Esophagus muscularis mucosa (tissue), 4 donors: Measurements from ENCODE around the gene DRD5. TPM values are rescaled to one million over a fixed set of nuclear protein-coding genes. Genes with fewer than 3 reads are reported as not detected.
A peak's percentile ranks its signal among the peaks of the same experiment; 100 is the strongest.

Experiments used
- DNase-seq: peaks from one replicate; pipeline ENCODE4 v3.0.0-alpha.2; 2017; ENCODE audit errors: extremely low spot score
- H3K27ac ChIP-seq, 4 donors: fragments of 200-600 bp; sonication (generic); replicated peaks in 1 of 4; 1 replicate in 3 of 4; 2 replicates in 1 of 4; pipeline ENCODE4 v1.5.1; 2016 to 2019; ENCODE audit warnings: mild to moderate bottlenecking in 1 of 4
- H3K27me3 ChIP-seq, 4 donors: fragments of 200-600 bp; sonication (generic); one replicate each; pipeline versions ENCODE4 v1.5.1 to v1.6.0; 2016 to 2019
- H3K36me3 ChIP-seq, 4 donors: fragments of 200-600 bp; sonication (generic); one replicate each; pipeline ENCODE4 v1.5.1; 2016 to 2019
- H3K4me1 ChIP-seq, 4 donors: fragments of 200-600 bp; sonication (generic); one replicate each; pipeline ENCODE4 v1.5.1; 2016 to 2019
- H3K4me3 ChIP-seq, 4 donors: fragments of 200-600 bp; sonication (generic); 1 replicate in 2 of 4; 2 replicates in 2 of 4; pipeline ENCODE4 v1.5.1; 2016 to 2019; ENCODE audit warnings: mild to moderate bottlenecking in 4 of 4, moderate library complexity in 1 of 4
- H3K9me3 ChIP-seq, 4 donors: fragments of 200-600 bp; sonication (generic); 1 replicate in 3 of 4; 2 replicates in 1 of 4; pipeline ENCODE4 v1.5.1; 2016 to 2019
- EP300 ChIP-seq: sonication (generic); formaldehyde crosslinking; IDR thresholded peaks from one replicate; pipeline ENCODE4 v1.6.1; 2017; ENCODE audit warnings: antibody characterized with exemption
- POLR2A ChIP-seq: fragments of 450-650 bp; IDR thresholded peaks from one replicate; pipeline ENCODE4 v1.6.1; 2017; ENCODE audit warnings: antibody characterized with exemption, moderate library complexity, mild to moderate bottlenecking, low read depth
- POLR2AphosphoS5 ChIP-seq, 2 donors: sonication (generic); formaldehyde crosslinking; IDR thresholded peaks; one replicate each; pipeline ENCODE4 v1.6.1; 2017; ENCODE audit warnings: antibody characterized with exemption in 2 of 2
- WGBS: methylation state at CpG from one replicate; pipeline ENCODE4 v1.1.5; 2018; 5-methylcytosine and 5-hydroxymethylcytosine counted together
- intact Hi-C: fragments of 100-400 bp; cut with DNase I; formaldehyde crosslinking; loops from one replicate; pipeline ENCODE4 v1.15.1; 2023
- total RNA-seq, 4 donors: library from RNA; depleted of rRNA; stranded (reverse); fragments of >200 nt; gene quantifications; one replicate each; pipeline versions ENCODE4 v1.1.0 to v1.2.1, GENCODE V29; 2016
- TF ChIP-seq, protein P1 (sequence below), 3 experiments: fragments of 200-600 bp in 2 of 3; fragments of 450-650 bp in 1 of 3; sonication (generic) in 2 of 3; IDR thresholded peaks; one replicate each; pipeline ENCODE4 v1.5.1; 2017 to 2019; ENCODE audit warnings: antibody characterized with exemption in 3 of 3, mild to moderate bottlenecking in 2 of 3, moderate library complexity in 1 of 3

DRD5 gene
- total RNA-seq, 4 donors from 2014 or later: not detected

- Histone ChIP-seq H3K27ac (no peak overlapping the region), H3K9me3 (no peaks in the 10 kb centered on the region), H3K4me1 (no peaks in the 10 kb centered on the region), H3K36me3 (no peaks in the 10 kb centered on the region), H3K27me3 (peaks cover 0 to 17% (median 0%) of the 10 kb centered on the region in 4 donors), H3K4me3 (no peak overlapping the region)
- intact Hi-C loops: no loop called here
- 74% methylated on average over 28 of the region's 32 CpGs for WGBS
- DNase-seq: no peak
- TF ChIP-seq POLR2A: no peak
- TF ChIP-seq, protein P1, sequence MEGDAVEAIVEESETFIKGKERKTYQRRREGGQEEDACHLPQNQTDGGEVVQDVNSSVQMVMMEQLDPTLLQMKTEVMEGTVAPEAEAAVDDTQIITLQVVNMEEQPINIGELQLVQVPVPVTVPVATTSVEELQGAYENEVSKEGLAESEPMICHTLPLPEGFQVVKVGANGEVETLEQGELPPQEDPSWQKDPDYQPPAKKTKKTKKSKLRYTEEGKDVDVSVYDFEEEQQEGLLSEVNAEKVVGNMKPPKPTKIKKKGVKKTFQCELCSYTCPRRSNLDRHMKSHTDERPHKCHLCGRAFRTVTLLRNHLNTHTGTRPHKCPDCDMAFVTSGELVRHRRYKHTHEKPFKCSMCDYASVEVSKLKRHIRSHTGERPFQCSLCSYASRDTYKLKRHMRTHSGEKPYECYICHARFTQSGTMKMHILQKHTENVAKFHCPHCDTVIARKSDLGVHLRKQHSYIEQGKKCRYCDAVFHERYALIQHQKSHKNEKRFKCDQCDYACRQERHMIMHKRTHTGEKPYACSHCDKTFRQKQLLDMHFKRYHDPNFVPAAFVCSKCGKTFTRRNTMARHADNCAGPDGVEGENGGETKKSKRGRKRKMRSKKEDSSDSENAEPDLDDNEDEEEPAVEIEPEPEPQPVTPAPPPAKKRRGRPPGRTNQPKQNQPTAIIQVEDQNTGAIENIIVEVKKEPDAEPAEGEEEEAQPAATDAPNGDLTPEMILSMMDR (IDR thresholded peaks at IDR 0.05): no peak
- no peak for TF ChIP-seq EP300
- no peak for TF ChIP-seq POLR2AphosphoS5 (IDR thresholded peaks at IDR 0.05)
These were observed 22.7 kb upstream of the DRD5 start for GRCh38 chr4:9758641-9759317.

DNA sequence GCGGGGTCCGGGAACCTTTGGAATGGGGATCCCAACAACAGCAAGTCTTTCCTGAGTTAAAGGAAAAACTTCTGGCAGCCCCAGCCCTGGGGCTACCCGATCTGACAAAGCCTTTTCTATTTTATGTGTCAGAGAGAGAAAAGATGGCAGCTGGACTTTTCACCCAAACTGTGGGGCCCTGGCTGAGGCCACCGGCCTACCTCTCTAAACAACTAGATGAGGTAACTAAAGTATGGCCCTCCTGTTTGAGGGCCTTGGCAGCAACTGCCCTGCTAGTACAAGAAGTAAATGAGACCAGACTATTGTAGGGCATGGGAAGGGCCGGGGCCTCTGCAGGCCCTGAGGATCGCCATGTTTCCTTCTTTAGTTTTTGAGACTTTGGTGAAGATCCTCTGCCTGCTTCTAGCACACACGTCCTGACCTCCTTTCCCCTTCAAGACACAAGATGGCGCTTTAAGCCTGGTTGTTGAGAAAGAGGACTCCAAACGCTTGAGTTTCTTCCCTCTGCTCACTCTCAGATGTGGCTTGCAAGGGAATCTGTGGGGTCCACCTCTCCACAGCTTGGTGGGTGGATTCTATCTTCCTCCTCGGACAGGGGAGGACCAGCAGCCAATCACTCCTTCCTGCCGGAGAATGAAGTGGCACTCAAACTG lies 18.5 kb upstream of the DRD5 start:
- DNase-seq: no peak
- intact Hi-C loops: loop anchor here (2.0 to 5.0 kb wide), 2 partner anchors 256 to 304 kb away; no protein-coding TSS in a partner anchor
- Histone ChIP-seq H3K9me3 (no peaks in the 10 kb centered on the region), H3K27me3 (peaks cover 0 to 27% (median 0%) of the 10 kb centered on the region in 4 donors), H3K36me3 (no peaks in the 10 kb centered on the region), H3K4me1 (no peaks in the 10 kb centered on the region), H3K27ac (no peak overlapping the region), H3K4me3 (no peak overlapping the region)
- TF ChIP-seq POLR2AphosphoS5 (IDR thresholded peaks at IDR 0.05) (no peak), EP300 (no peak), POLR2A (no peak)
- TF ChIP-seq, protein P1 (IDR thresholded peaks at IDR 0.05): peak; percentile 56 to 66 (median 61)
- 28% methylated on average over 11 of the region's 11 CpGs for WGBS

- Histone ChIP-seq H3K27ac (no peak overlapping the region), H3K4me3 (no peak overlapping the region), H3K9me3 (no peaks in the 10 kb centered on the region), H3K4me1 (no peaks in the 10 kb centered on the region), H3K27me3 (peaks cover 0 to 15% (median 0%) of the 10 kb centered on the region in 4 donors), H3K36me3 (no peaks in the 10 kb centered on the region)
- DNase-seq: no peak
- intact Hi-C loops: loop anchor here (5.0 kb wide), 1 partner anchor 303 kb away; no protein-coding TSS in a partner anchor
- 79% methylated on average over 5 of the region's 5 CpGs for WGBS
- TF ChIP-seq EP300: no peak
- TF ChIP-seq POLR2A: no peak
- TF ChIP-seq, protein P1 (IDR thresholded peaks at IDR 0.05): no peak
- TF ChIP-seq POLR2AphosphoS5 (IDR thresholded peaks at IDR 0.05): no peak
These were observed 17.2 kb upstream of the DRD5 start for GRCh38 chr4:9764155-9764696.

DNA sequence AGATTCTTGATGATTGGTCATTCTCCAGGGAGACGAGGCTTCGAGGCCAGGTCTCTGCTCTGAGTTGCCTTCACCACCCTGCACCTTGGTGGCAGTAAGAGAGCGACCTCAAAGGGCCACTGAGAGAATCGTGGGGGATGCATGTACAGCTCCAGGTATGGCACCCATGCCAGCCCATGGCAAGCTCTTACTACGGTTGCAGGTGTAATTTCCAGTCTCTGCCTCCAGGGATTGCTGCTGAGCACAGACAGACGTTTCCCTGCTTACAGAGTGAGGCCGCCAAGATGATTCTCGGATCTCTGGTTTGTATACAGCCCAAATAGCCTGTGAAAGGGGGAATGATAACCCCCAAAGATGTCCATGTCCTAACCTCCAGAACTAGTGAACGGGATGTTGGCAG lies 16.3 kb upstream of the DRD5 start:
- H3K27ac ChIP-seq: no peak overlapping the region
- no peaks in the 10 kb centered on the region for H3K36me3 ChIP-seq
- intact Hi-C loops: no loop called here
- DNase-seq: no peak
- no peak overlapping the region for H3K4me3 ChIP-seq
- H3K9me3 ChIP-seq: no peaks in the 10 kb centered on the region
- WGBS: 47% methylated on average over 5 of the region's 9 CpGs
- no peaks in the 10 kb centered on the region for H3K4me1 ChIP-seq
- H3K27me3 ChIP-seq: peaks cover 0 to 10% (median 0%) of the 10 kb centered on the region in 4 donors
- TF ChIP-seq POLR2AphosphoS5 (IDR thresholded peaks at IDR 0.05) (no peak), EP300 (no peak)
- TF ChIP-seq, protein P1 (IDR thresholded peaks at IDR 0.05): peak in 1 of 3 experiments; percentile 36
